Caki2 (cell line): ENCODE results near the gene PPFIA3. TPM values are rescaled to one million over a fixed set of nuclear protein-coding genes. Genes with fewer than 3 reads are reported as not detected.

Experiments
- DNase-seq: peaks from one replicate; pipeline ENCODE4 v3.0.0-alpha.2; 2015; ENCODE audit warnings: low read depth
- in situ Hi-C: cut with HindIII; loops from 2 replicates; pipeline ENCODE4 v1.10.0; 2016; ENCODE audit warnings: low sequenced_read_pairs, low pct_unique_long_range_greater_than_20kb, mixed read lengths
- total RNA-seq: library from RNA; depleted of rRNA; stranded (reverse); fragments of >200 nt; shearing (Covaris generic); gene quantifications from 2 replicates; pipeline ENCODE4 v1.2.3, GENCODE V29; 2014; ENCODE audit warnings: low replicate concordance; rRNA removed

PPFIA3 gene
- total RNA-seq, 1 experiment from 2014 or later: 39.1 TPM

GRCh38 chr19:49194408-49194807 lies 75.1 kb downstream of the PPFIA3 start:
- in situ Hi-C loops: no loop called here
- DNase-seq: no peak

GRCh38 chr19:49196527-49197240 lies 77.3 kb downstream of the PPFIA3 start:
- no peak for DNase-seq
- in situ Hi-C loops: no loop called here

- no peak for DNase-seq
- in situ Hi-C loops: no loop called here
Measured at GRCh38 chr19:49200238-49200862, 81.0 kb downstream of the PPFIA3 start.

Other genes with a start within 250 kb of the PPFIA3 start
- 51.0 and 52.5 TPM in 2 replicates for gene PPP1R15A, start 247.1 kb upstream of the PPFIA3 start, total RNA-seq
- gene TULP2, start 220.8 kb upstream of the PPFIA3 start, total RNA-seq: not detected in 2 replicates
- 338 and 348 TPM in 2 replicates for gene NUCB1, start 219.2 kb upstream of the PPFIA3 start, total RNA-seq
- gene DHDH, start 185.8 kb upstream of the PPFIA3 start, total RNA-seq: 1.6 and 4.4 TPM in 2 replicates
- 188 and 220 TPM in 2 replicates for gene BAX, start 164.7 kb upstream of the PPFIA3 start, total RNA-seq
- gene FTL, start 154.2 kb upstream of the PPFIA3 start, total RNA-seq: 13,494 and 14,762 TPM in 2 replicates
- gene GYS1, start 126.2 kb upstream of the PPFIA3 start, total RNA-seq: 31.3 and 32.3 TPM in 2 replicates
- gene RUVBL2, start 125.7 kb upstream of the PPFIA3 start, total RNA-seq: 493 and 608 TPM in 2 replicates
- gene LHB, start 102.5 kb upstream of the PPFIA3 start, total RNA-seq: not detected in 2 replicates
- gene CGB3, start 95.2 kb upstream of the PPFIA3 start, total RNA-seq: not detected in 2 replicates
- 3.7 TPM in 1 of 2 replicates, not detected in the other for gene CGB2, start 87.7 kb upstream of the PPFIA3 start, total RNA-seq
- gene CGB1, start 82.6 kb upstream of the PPFIA3 start, total RNA-seq: not detected in 2 replicates
- gene CGB5, start 75.7 kb upstream of the PPFIA3 start, total RNA-seq: not detected in 2 replicates
- gene CGB8, start 70.4 kb upstream of the PPFIA3 start, total RNA-seq: 1.7 TPM in 1 of 2 replicates, not detected in the other
- 1.7 and 4.1 TPM in 2 replicates for gene CGB7, start 61.8 kb upstream of the PPFIA3 start, total RNA-seq
- 4.0 TPM in 1 of 2 replicates, not detected in the other for gene NTF4, start 54.7 kb upstream of the PPFIA3 start, total RNA-seq
- not detected in 2 replicates for gene KCNA7, start 46.8 kb upstream of the PPFIA3 start, total RNA-seq
- gene SNRNP70, start 34.1 kb upstream of the PPFIA3 start, total RNA-seq: 137 and 175 TPM in 2 replicates
- gene LIN7B, start 5.2 kb upstream of the PPFIA3 start, total RNA-seq: 6.1 and 9.7 TPM in 2 replicates
- 0.71 TPM in 1 of 2 replicates, not detected in the other for gene C19orf73, start 401 bp upstream of the PPFIA3 start, total RNA-seq
- gene HRC, start 35.9 kb downstream of the PPFIA3 start, total RNA-seq: not detected in 2 replicates
- gene TRPM4, start 38.2 kb downstream of the PPFIA3 start, total RNA-seq: 13.9 and 18.2 TPM in 2 replicates
- gene SLC6A16, start 205.6 kb downstream of the PPFIA3 start, total RNA-seq: 0.90 and 1.6 TPM in 2 replicates
- not detected in 2 replicates for gene CD37, start 215.9 kb downstream of the PPFIA3 start, total RNA-seq
- 36.8 and 42.4 TPM in 2 replicates for gene TEAD2, start 242.9 kb downstream of the PPFIA3 start, total RNA-seq
- 0.30 TPM in 1 of 2 replicates, not detected in the other for gene DKKL1, start 244.3 kb downstream of the PPFIA3 start, total RNA-seq